ENCODE measurements around the gene ZDHHC8.

DNA sequence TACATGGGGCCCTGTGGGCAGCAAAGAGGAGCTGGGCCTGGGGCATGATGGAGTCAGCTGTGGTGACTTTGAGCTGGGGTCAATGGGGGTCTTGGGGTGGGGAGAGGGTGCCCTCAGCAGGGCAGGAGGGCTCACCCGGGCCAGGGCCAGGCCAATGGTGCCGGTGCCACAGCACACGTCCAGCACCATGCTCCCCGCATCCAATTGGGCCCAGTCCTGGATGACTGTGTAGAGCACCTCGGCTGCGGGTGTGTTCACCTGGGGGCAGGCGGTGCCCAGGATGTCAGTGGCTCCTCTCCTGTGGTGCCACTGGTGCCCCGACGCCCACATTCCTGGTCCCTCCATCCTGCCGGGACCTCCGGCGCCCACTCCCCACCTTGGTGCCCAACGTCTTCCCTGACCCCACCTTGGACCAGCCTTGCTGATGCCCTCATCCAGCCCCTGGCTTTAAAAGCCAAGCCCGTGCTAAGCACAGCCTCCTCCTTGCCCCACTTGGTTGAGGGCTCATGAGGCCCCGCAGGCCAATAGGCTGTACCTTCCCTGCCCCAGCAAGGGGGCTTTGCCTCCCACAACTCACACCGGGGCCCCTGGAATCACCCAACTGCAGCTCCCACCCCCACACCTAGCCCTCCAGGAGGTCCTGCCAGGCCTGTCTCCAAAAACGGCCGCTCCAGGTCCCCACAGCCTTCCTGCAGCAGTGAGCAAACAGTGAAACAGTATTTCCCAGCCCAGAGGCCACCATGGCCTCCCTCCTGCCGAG lies 17.9 kb upstream of the ZDHHC8 start:
- TF ChIP-seq, protein P1, sequence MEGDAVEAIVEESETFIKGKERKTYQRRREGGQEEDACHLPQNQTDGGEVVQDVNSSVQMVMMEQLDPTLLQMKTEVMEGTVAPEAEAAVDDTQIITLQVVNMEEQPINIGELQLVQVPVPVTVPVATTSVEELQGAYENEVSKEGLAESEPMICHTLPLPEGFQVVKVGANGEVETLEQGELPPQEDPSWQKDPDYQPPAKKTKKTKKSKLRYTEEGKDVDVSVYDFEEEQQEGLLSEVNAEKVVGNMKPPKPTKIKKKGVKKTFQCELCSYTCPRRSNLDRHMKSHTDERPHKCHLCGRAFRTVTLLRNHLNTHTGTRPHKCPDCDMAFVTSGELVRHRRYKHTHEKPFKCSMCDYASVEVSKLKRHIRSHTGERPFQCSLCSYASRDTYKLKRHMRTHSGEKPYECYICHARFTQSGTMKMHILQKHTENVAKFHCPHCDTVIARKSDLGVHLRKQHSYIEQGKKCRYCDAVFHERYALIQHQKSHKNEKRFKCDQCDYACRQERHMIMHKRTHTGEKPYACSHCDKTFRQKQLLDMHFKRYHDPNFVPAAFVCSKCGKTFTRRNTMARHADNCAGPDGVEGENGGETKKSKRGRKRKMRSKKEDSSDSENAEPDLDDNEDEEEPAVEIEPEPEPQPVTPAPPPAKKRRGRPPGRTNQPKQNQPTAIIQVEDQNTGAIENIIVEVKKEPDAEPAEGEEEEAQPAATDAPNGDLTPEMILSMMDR (IDR thresholded peaks at IDR 0.05; ENCODE audit: poor library complexity): no peak
- no peak for TF ChIP-seq EZH2 (IDR thresholded peaks at IDR 0.05; ENCODE audit: borderline replicate concordance)

Data from hepatocyte (in vitro differentiated cells).